ENCODE measurements around the gene SH3RF1. TPM values are rescaled to one million over a fixed set of nuclear protein-coding genes. Genes with fewer than 3 reads are reported as not detected.

The SH3RF1 gene
- total and polyA plus RNA-seq, 4 donors, result 5.3 to 33.1 (median 16.3) TPM

DNA sequence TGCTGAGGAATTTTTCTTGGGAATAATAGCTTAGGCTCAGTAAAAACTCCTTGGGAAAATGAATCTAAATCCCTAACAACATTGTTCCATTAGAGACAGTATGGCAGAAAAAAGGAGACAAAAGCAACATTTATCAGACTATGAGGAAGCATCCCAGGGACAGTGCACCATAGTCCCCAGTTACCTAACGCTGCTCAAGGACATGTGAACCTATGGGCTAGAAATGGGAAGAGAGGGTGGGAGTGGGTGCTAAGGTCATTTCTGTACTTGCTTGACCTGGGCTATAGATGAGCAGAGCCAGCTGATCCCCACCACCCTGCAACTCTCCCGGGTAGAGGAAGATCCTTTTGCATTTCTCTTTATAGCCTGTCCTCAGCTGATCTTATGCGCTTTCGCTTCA lies 162.5 kb downstream of the SH3RF1 start:
- no peaks in the 10 kb centered on the region for H3K27me3 ChIP-seq (ENCODE audit: control insufficient read depth in 3 of 3, insufficient read depth in 3 of 3, low read length in 2 of 3)
- H3K4me1 ChIP-seq (ENCODE audit: control insufficient read depth in 5 of 5, insufficient read depth in 5 of 5, low read length in 5 of 5), result peaks cover 0 to 6% (median 0%) of the 10 kb centered on the region in 5 donors
- no peak for TF ChIP-seq CTCF (IDR thresholded peaks at IDR 0.05; ENCODE audit: control extremely low read depth, extremely low read depth)
- no peak overlapping the region for H3K9ac ChIP-seq (ENCODE audit: insufficient read depth in 1 of 2, low read length in 2 of 2)
- ATAC-seq (ENCODE audit: insufficient read depth, low FRiP score) (no peak), DNase-seq (no peak)
- WGBS, 2 donors, result 95 to 96% methylated on average over 4 of the region's 4 CpGs
- no peak overlapping the region for H3K27ac ChIP-seq (ENCODE audit: low read depth in 1 of 2, low read length in 1 of 2)
- H3K9me3 ChIP-seq (ENCODE audit: control insufficient read depth in 4 of 4, insufficient read depth in 3 of 4, low read length in 3 of 4), result no peaks in the 10 kb centered on the region
- H3K4me3 ChIP-seq, result no peak overlapping the region
- peaks cover 7 to 26% (median 21%) of the 10 kb centered on the region in 4 donors for H3K36me3 ChIP-seq (ENCODE audit: control insufficient read depth in 4 of 4, insufficient read depth in 4 of 4, low read length in 4 of 4)

GRCh38 chr4:169107528-169107927 lies 163.2 kb downstream of the SH3RF1 start:
- ATAC-seq (ENCODE audit: insufficient read depth, low FRiP score), result no peak
- Histone ChIP-seq H3K9me3 (ENCODE audit: control insufficient read depth in 4 of 4, insufficient read depth in 3 of 4, low read length in 3 of 4) (no peaks in the 10 kb centered on the region), H3K9ac (ENCODE audit: insufficient read depth in 1 of 2, low read length in 2 of 2) (no peak overlapping the region), H3K36me3 (ENCODE audit: control insufficient read depth in 4 of 4, insufficient read depth in 4 of 4, low read length in 4 of 4) (peaks cover 7 to 24% (median 21%) of the 10 kb centered on the region in 4 donors), H3K27ac (ENCODE audit: low read depth in 1 of 2, low read length in 1 of 2) (no peak overlapping the region), H3K27me3 (ENCODE audit: control insufficient read depth in 3 of 3, insufficient read depth in 3 of 3, low read length in 2 of 3) (no peaks in the 10 kb centered on the region), H3K4me3 (no peak overlapping the region), H3K4me1 (ENCODE audit: control insufficient read depth in 5 of 5, insufficient read depth in 5 of 5, low read length in 5 of 5) (peaks cover 0 to 6% (median 0%) of the 10 kb centered on the region in 5 donors)
- TF ChIP-seq CTCF (IDR thresholded peaks at IDR 0.05; ENCODE audit: control extremely low read depth, extremely low read depth), result no peak
- 81 to 82% methylated on average over 2 of the region's 2 CpGs for WGBS, 2 donors
- DNase-seq, result no peak

- no peak for ATAC-seq (ENCODE audit: insufficient read depth, low FRiP score)
- Histone ChIP-seq H3K4me1 (ENCODE audit: control insufficient read depth in 5 of 5, insufficient read depth in 5 of 5, low read length in 5 of 5) (peaks cover 0 to 6% (median 0%) of the 10 kb centered on the region in 5 donors), H3K27ac (ENCODE audit: low read depth in 1 of 2, low read length in 1 of 2) (no peak overlapping the region), H3K9me3 (ENCODE audit: control insufficient read depth in 4 of 4, insufficient read depth in 3 of 4, low read length in 3 of 4) (no peaks in the 10 kb centered on the region), H3K4me3 (no peak overlapping the region), H3K9ac (ENCODE audit: insufficient read depth in 1 of 2, low read length in 2 of 2) (no peak overlapping the region), H3K27me3 (ENCODE audit: control insufficient read depth in 3 of 3, insufficient read depth in 3 of 3, low read length in 2 of 3) (no peaks in the 10 kb centered on the region), H3K36me3 (ENCODE audit: control insufficient read depth in 4 of 4, insufficient read depth in 4 of 4, low read length in 4 of 4) (peaks cover 7 to 27% (median 21%) of the 10 kb centered on the region in 4 donors)
- DNase-seq, result no peak
- WGBS, 2 donors, result 95 to 96% methylated on average over 16 of the region's 16 CpGs
- no peak for TF ChIP-seq CTCF (IDR thresholded peaks at IDR 0.05; ENCODE audit: control extremely low read depth, extremely low read depth)
Observed at GRCh38 chr4:169106696-169107229, 164.0 kb downstream of the SH3RF1 start.

GRCh38 chr4:169105620-169106019 lies 165.1 kb downstream of the SH3RF1 start:
- 78 to 90% methylated on average over 6 of the region's 6 CpGs for WGBS, 2 donors

More at GRCh38 chr4:169105620-169106019, 165.1 kb downstream of the SH3RF1 start:
- ATAC-seq (ENCODE audit: insufficient read depth, low FRiP score), result no peak
- TF ChIP-seq CTCF (IDR thresholded peaks at IDR 0.05; ENCODE audit: control extremely low read depth, extremely low read depth), result no peak
- Histone ChIP-seq H3K36me3 (ENCODE audit: control insufficient read depth in 4 of 4, insufficient read depth in 4 of 4, low read length in 4 of 4) (peaks cover 7 to 24% (median 20%) of the 10 kb centered on the region in 4 donors), H3K4me1 (ENCODE audit: control insufficient read depth in 5 of 5, insufficient read depth in 5 of 5, low read length in 5 of 5) (peaks cover 0 to 8% (median 1%) of the 10 kb centered on the region in 5 donors), H3K27me3 (ENCODE audit: control insufficient read depth in 3 of 3, insufficient read depth in 3 of 3, low read length in 2 of 3) (no peaks in the 10 kb centered on the region), H3K9me3 (ENCODE audit: control insufficient read depth in 4 of 4, insufficient read depth in 3 of 4, low read length in 3 of 4) (no peaks in the 10 kb centered on the region), H3K4me3 (no peak overlapping the region), H3K9ac (ENCODE audit: insufficient read depth in 1 of 2, low read length in 2 of 2) (no peak overlapping the region), H3K27ac (ENCODE audit: low read depth in 1 of 2, low read length in 1 of 2) (no peak overlapping the region)
- no peak for DNase-seq

All from lung (tissue), 12 donors.